IMR-90 (cell line): Measurements from ENCODE around the gene TIGIT.

Experiments
- CEBPB ChIP-seq: IDR thresholded peaks from 2 replicates; pipeline ENCODE4 v1.6.1; 2012; ENCODE audit warnings: low read depth, low read length, improper control_type of control experiment
- CTCF ChIP-seq: conservative IDR thresholded peaks from 2 replicates; pipeline ENCODE4 v1.5.1; 2012; ENCODE audit warnings: mild to moderate bottlenecking, low read depth, low read length, improper control_type of control experiment
- FOS ChIP-seq: fragments of 150-350 bp; IDR thresholded peaks from 2 replicates; pipeline ENCODE4 v1.6.1; 2016; ENCODE audit warnings: low read depth, low read length
- MAFK ChIP-seq: IDR thresholded peaks from 2 replicates; pipeline ENCODE4 v1.6.1; 2012; ENCODE audit warnings: low read depth, low read length, improper control_type of control experiment
- NFE2L2 ChIP-seq: fragments of 150-350 bp; IDR thresholded peaks from 2 replicates; pipeline ENCODE4 v1.6.1; 2016; ENCODE audit warnings: low read depth, mild to moderate bottlenecking, low read length
- POLR2A ChIP-seq: IDR thresholded peaks from 2 replicates; pipeline ENCODE4 v1.6.1; 2012; ENCODE audit warnings: mild to moderate bottlenecking, low read depth, low read length
- RAD21 ChIP-seq: IDR thresholded peaks from 2 replicates; pipeline ENCODE4 v1.6.1; 2012; ENCODE audit warnings: low read length, improper control_type of control experiment
- RCOR1 ChIP-seq: IDR thresholded peaks from 2 replicates; pipeline ENCODE4 v1.6.1; 2012; ENCODE audit warnings: mild to moderate bottlenecking, low read length, improper control_type of control experiment; ENCODE audit not compliant: insufficient replicate concordance
- SMC3 ChIP-seq: fragments of 150-350 bp; IDR thresholded peaks from 2 replicates; pipeline ENCODE4 v1.6.1; 2016; ENCODE audit warnings: low read depth, mild to moderate bottlenecking, antibody characterized with exemption, low read length, moderate library complexity

- TF ChIP-seq POLR2A (no peak), CTCF (no peak), SMC3 (no peak), MAFK (no peak), RCOR1 (no peak), NFE2L2 (no peak), CEBPB (no peak), FOS (no peak), RAD21 (no peak)
Measured at GRCh38 chr3:114299941-114300624, 6.3 kb downstream of the TIGIT start.
